D341Med (cell line): ENCODE measurements around the gene CBARP.
A peak's percentile ranks its signal among the peaks of the same experiment; 100 is the strongest.

ENCODE experiments used
- DNase-seq: peaks from one replicate; pipeline ENCODE4 v3.0.0; 2012; ENCODE audit warnings: low spot score

The CBARP gene

GRCh38 chr19:1237754-1238368 is at the start of gene CBARP:
Gene CBARP (minus strand): TSS chr19:1238005. CDS start chr19:1236100, 1,905 bp downstream.
- peak; percentile 87 for DNase-seq

GRCh38 chr19:1286487-1287353 is 48.9 kb upstream of the CBARP start:
- DNase-seq, result no peak

GRCh38 chr19:1285737-1286360 is 48.0 kb upstream of the CBARP start, which contains the start of gene EFNA2:
Gene EFNA2 (plus strand): TSS chr19:1285873. CDS start chr19:1286169, 296 bp downstream.
- DNase-seq, result peak; percentile 83

GRCh38 chr19:1284979-1285736 is 47.4 kb upstream of the CBARP start:
- no peak for DNase-seq

GRCh38 chr19:1284293-1284978 is 46.6 kb upstream of the CBARP start:
- no peak for DNase-seq

- DNase-seq, result no peak
These were observed 46.1 kb upstream of the CBARP start for GRCh38 chr19:1283917-1284292.

- DNase-seq, result no peak
These were observed 45.6 kb upstream of the CBARP start for GRCh38 chr19:1283207-1283916.

GRCh38 chr19:1282588-1283206 is 44.9 kb upstream of the CBARP start:
- no peak for DNase-seq

GRCh38 chr19:1281569-1282287 is 43.9 kb upstream of the CBARP start:
- DNase-seq, result no peak

GRCh38 chr19:1280636-1281568 is 43.1 kb upstream of the CBARP start:
- DNase-seq, result no peak

- peak; percentile 85 for DNase-seq
These were observed 42.1 kb upstream of the CBARP start for GRCh38 chr19:1279782-1280341.

- no peak for DNase-seq
These were observed 41.2 kb upstream of the CBARP start for GRCh38 chr19:1278713-1279660.

- DNase-seq, result no peak
These were observed 40.3 kb upstream of the CBARP start for GRCh38 chr19:1278074-1278473.

GRCh38 chr19:1277061-1277460 is 39.3 kb upstream of the CBARP start:
- DNase-seq, result no peak

- DNase-seq, result no peak
These were observed 38.8 kb upstream of the CBARP start for GRCh38 chr19:1276628-1277022.

GRCh38 chr19:1275976-1276627 is 38.3 kb upstream of the CBARP start:
- DNase-seq, result no peak
